Dedifferentiated amniotic fluid mesenchymal stem cell (primary cell): ENCODE results near the gene HMCN1.
A peak's percentile ranks its signal among the peaks of the same experiment; 100 is the strongest.

Experiments used
- DNase-seq: peaks from one replicate; pipeline ENCODE4 v3.0.0-alpha.2; 2016; ENCODE audit errors: extremely low spot score

HMCN1 gene

GRCh38 chr1:185804608-185805007, 70.4 kb downstream of the HMCN1 start:
- DNase-seq, result no peak

GRCh38 chr1:185807275-185807674, 73.1 kb downstream of the HMCN1 start:
- DNase-seq, result no peak

DNA sequence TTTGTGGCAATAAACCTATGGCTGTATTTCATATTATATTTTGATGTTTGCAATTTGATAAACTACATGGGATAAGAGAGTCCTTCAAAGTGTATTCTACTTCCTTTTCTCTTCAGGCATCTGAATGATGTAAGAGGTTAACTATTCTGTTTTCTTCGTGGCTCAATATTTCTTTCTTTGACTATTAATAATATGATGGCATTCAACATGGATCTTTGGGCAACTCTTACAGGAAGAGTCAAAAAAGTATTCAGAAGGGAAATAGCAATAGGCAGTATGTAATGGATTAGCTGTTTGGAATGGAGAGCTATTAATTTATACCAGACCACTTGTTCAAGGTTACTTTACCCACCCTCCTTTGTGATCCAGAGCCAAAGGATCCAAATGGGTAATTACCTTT, 74.4 kb downstream of the HMCN1 start:
- DNase-seq, result no peak

DNA sequence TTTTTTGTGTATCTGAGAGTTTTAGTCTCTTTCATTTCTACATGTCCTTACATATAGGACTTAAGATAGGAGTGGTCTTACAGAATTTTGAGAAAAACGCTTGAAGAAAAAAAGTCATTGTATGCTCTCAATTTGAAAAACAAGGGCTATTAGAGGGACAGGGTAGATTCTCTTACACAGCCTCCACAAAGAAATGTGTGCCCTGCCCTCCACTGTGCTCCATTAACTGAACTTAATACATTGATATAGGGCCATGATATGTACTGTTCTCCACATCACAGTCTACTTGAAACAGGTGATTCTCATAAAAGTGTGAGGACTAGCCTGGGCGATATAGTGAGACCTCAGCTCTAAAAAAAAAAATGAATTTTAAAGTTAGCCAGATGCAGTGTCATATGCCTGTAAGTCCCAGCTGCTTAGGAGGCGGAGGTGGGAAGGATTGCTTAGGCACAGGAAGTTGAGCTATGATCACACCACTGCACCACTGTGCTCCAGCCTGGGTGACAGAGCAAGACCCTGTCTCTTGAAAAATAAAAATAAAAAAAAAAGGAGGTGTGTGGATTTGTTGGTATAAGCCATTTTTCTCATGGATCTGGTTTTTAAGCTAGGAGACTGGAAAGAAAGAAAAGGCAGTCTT, 77.0 kb downstream of the HMCN1 start:
- no peak for DNase-seq

DNA sequence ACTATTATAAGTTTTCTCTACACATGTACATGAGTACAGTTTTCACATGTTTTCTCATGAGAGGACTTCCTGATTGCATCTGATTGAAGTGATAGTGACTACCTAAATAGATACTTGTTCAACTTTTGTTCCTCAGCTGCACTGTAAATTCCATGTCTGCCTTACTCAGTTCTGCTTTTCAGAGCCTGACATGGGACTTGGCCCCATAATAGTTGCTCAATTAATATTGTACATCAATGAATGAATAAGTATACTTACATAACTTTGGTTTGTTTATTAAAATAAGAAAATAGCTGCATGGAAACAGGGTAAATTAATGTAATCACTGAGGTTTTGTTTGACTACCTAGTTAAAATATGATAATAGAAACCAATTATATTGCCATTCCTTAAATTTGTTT, 78.7 kb downstream of the HMCN1 start:
- DNase-seq, result no peak

GRCh38 chr1:185813401-185813979, 79.3 kb downstream of the HMCN1 start:
- peak; percentile 67 for DNase-seq

GRCh38 chr1:185816460-185816859, 82.3 kb downstream of the HMCN1 start:
- DNase-seq, result no peak

- no peak for DNase-seq
Observed at GRCh38 chr1:185819798-185820197, 85.6 kb downstream of the HMCN1 start.

GRCh38 chr1:185821612-185822385, 87.6 kb downstream of the HMCN1 start:
- no peak for DNase-seq

DNA sequence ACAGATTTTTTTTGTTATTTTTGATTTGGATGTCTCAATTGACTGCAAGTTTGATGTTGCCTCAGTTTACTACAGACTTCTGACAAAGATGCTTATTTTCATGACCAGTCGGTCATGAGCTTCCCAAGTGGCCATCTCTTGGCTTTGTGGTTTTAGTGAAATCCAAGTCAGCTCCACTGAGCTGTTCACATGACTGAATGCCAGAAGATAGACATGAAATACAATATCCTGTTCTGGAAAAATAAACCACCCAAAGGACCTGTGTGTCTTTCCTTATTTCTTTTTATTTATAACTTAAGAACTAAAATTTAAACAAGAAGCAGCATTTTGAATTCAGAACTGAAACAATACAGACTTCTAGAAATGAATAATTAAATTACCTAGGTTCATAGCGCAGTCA, 89.3 kb downstream of the HMCN1 start:
- peak; percentile 42 for DNase-seq

DNA sequence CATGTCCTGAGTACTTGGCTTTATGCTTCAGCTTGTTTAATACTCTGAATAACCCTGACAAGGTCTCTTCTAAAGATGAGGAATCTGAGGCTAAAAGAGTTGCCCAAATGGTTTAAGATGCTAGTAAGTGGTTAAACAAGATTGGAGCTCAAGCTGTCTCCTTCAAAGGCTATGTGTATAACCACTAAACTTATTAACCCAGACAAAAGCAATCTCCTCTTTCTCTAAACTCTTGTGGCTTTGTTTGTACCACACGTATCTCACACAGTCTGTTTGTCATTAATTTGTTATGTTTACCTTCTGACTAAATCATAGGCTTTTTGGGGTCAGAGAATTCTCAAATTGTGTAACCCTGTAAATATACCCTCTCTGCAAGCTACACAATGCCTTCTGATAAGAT, 89.9 kb downstream of the HMCN1 start:
- no peak for DNase-seq

GRCh38 chr1:185825556-185825955, 91.4 kb downstream of the HMCN1 start:
- DNase-seq, result peak; percentile 63

DNA sequence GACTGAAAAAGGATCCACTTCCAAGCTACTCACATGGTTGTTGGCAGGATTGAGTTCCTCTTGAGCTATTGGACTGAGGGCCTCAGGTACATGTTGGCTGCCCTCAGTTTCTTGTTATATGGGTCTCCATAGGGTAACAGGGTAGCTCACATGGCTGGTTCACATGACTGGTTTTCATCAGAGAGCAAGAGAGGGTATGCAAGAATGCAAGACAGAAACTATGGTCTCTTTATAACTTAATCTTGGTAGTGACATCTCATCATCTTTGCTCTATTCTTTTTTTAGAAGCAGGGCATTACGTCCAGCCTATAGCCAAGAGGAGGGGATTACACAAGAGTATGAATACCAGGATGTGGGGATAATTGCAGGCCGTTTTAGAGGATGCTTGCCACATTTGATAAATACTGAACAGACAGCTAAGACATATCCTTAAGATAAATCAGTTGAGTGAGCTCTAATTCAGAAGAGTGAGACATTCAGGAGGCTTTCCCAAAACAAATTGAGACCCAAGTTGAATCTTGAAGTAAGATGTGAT, 100.2 kb downstream of the HMCN1 start:
- no peak for DNase-seq

DNA sequence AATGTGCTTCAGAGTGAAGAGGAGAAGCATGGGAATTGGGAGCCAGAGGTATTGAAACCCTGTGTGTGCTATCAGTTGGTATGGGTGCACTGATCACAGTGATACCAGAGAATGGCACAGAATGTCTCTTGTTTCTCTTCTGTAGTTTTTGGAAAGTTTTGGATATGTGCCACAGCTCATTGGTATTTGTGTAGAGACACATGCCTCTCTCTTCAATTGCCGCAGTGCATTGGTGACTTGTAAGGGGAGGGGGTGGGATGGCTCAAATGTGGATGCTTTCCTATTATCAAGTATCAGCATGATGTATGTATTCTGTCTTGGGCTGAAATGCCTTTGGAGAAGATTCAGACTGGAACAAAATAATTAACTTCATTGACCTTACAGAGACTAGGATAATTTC, 101.0 kb downstream of the HMCN1 start:
- DNase-seq, result no peak

DNA sequence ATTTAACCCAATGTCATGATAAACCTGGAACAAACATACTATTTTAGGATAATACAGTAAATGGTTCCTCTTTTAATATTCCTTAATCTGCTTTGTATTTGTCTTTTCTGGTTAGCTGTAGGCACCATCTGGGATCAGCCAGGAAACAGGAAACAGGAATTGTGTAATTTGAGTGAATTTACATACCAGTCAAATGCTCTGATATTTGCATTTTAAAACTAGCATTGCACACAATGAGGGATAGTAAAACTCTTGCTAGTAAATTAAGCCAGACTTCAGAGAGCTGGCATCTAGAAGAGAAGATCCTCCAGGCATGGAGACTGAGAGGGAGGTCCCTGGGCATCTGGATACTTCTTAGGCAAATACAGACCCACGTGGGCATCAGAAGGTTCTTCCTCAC, 103.5 kb downstream of the HMCN1 start:
- no peak for DNase-seq

DNA sequence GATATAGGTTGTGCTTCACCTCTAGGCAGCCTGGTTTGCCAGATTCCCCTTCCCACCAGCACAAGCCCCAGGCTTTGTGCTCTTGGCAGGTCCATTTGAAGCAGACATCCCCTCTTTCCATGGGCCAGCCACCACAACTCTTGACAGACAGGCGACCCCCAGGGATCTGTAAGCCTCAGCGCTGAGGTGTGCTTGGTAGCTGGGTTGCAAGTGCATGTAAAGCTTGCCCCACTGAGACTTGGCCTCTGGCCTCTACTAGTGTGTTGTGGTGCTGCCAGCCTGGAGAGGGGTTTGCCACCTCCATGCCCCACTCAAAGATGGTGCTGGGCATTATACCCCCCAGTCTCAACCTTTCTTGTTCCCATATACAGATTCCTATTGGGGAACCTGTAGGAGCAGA, 103.9 kb downstream of the HMCN1 start:
- DNase-seq, result no peak

GRCh38 chr1:185840880-185841279, 106.7 kb downstream of the HMCN1 start:
- no peak for DNase-seq

- DNase-seq, result no peak
Observed at GRCh38 chr1:185843297-185843869, 109.2 kb downstream of the HMCN1 start.

- DNase-seq, result no peak
Observed at GRCh38 chr1:185843986-185844385, 109.8 kb downstream of the HMCN1 start.

GRCh38 chr1:185846672-185847444, 112.7 kb downstream of the HMCN1 start:
- DNase-seq, result no peak

DNA sequence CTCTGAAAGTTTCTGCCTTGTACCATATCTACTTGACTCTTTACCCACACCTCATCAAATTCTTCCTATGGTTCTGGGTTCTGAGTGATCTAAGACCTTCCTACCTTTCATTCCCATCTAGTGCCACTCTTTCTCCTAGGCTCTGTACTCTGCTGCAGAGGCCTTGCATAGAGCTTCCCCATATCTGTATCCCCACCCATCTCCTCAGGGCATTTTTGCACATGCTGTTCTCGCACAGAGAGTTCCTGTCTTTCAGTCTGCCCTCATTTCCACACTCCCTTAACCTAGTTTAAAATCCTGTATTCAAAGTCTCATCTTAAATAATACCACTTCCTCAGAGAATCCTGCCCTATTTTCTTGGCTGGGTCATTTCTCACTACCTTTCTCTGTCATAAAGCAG, 114.8 kb downstream of the HMCN1 start:
- DNase-seq, result no peak

- no peak for DNase-seq
Observed at GRCh38 chr1:185850366-185850765, 116.2 kb downstream of the HMCN1 start.
